NT2/D1 (cell line): Measurements from ENCODE around the gene MYL11.

Experiments
- SUZ12 ChIP-seq: IDR thresholded peaks from 2 replicates; pipeline ENCODE4 v1.6.1; 2011; ENCODE audit not compliant: insufficient read length, insufficient read depth; ENCODE audit errors: extremely low read depth
- YY1 ChIP-seq: IDR thresholded peaks from 2 replicates; pipeline ENCODE4 v1.6.1; 2011; ENCODE audit not compliant: insufficient read length, insufficient read depth
- ZNF274 ChIP-seq: IDR thresholded peaks from 2 replicates; pipeline ENCODE4 v1.6.1; 2011; ENCODE audit warnings: mild to moderate bottlenecking, low read depth, low read length

- no peak for TF ChIP-seq ZNF274
- no peak for TF ChIP-seq SUZ12
- no peak for TF ChIP-seq YY1
These were observed 31.7 kb upstream of the MYL11 start for GRCh38 chr16:30342751-30343490.
